Measurements from ENCODE around the gene DNAH3. TPM values are rescaled to one million over a fixed set of nuclear protein-coding genes. Genes with fewer than 3 reads are reported as not detected.

Gene DNAH3
- total and polyA plus RNA-seq, 2 of the 8 experiments (the other 6 are each of a cell fraction or from before 2014, with no cell fraction given): 0.57 to 0.71 TPM

- no peaks in the 10 kb centered on the region for H3K79me1 ChIP-seq (ENCODE audit: low read depth, low read length)
- H3K14ac ChIP-seq (ENCODE audit: insufficient read length): no peak overlapping the region
- H2BK20ac ChIP-seq (ENCODE audit: low read length): no peak overlapping the region
- H4K91ac ChIP-seq (replicated peaks; ENCODE audit: insufficient read length, low read length): no peak overlapping the region
- H3K9ac ChIP-seq (replicated peaks in 1 of 4; ENCODE audit: extremely low read depth in 1 of 4, low read depth in 3 of 4, low read length in 3 of 4): no peak overlapping the region
- 90% methylated on average over 1 of the region's 3 CpGs; no CpG with 5 or more reads in 1 of the 2 experiments for WGBS, 2 experiments (ENCODE audit: extremely low coverage in 1 of 2, insufficient coverage in 1 of 2, insufficient read length in 1 of 2, insufficient replicate concordance in 2 of 2, low coverage in 1 of 2, low lambda C conversion rate in 2 of 2, missing lambda C conversion rate in 1 of 2)
- DNase-seq (ENCODE audit: low read depth in 1 of 2, low spot score in 2 of 2): no peak
- H3K27ac ChIP-seq (ENCODE audit: low read depth, low read length): no peak overlapping the region
- FAIRE-seq: no peak
- no peaks in the 10 kb centered on the region for H3K79me2 ChIP-seq (ENCODE audit: control insufficient read depth in 1 of 2, insufficient read depth in 2 of 2, low read length in 2 of 2)
- no peak overlapping the region for H2AFZ ChIP-seq (ENCODE audit: low read length)
- H3K4me2 ChIP-seq (ENCODE audit: insufficient read depth in 1 of 2, low read depth in 2 of 2, low read length in 2 of 2): no peak overlapping the region
- no peak overlapping the region for H3K56ac ChIP-seq (replicated peaks; ENCODE audit: insufficient read length, low read depth, low read length)
- peaks cover 16 to 70% (median 59%) of the 10 kb centered on the region in 4 experiments for H3K36me3 ChIP-seq (ENCODE audit: control insufficient read depth in 2 of 4, insufficient read depth in 4 of 4, low read length in 3 of 4)
- TF ChIP-seq HDAC6 (IDR thresholded peaks at IDR 0.05; ENCODE audit: low read depth, low read length) (no peak), POU5F1 (IDR thresholded peaks at IDR 0.05; ENCODE audit: low read depth, low read length) (no peak), EP300 (IDR thresholded peaks at IDR 0.05; ENCODE audit: borderline replicate concordance in 1 of 2, low read depth in 2 of 2, low read length in 2 of 2) (no peak), CREB1 (IDR thresholded peaks at IDR 0.05) (no peak), CHD2 (IDR thresholded peaks at IDR 0.05; ENCODE audit: low read length) (no peak)
- ChIA-PET POLR2A (ENCODE audit: partially characterized antibody) (interaction anchor here (0.6 kb wide), 1 partner anchor 20 kb away, joined by 4 read pairs; no protein-coding TSS in a partner anchor), CTCF (ENCODE audit: partially characterized antibody) (interaction anchor here (0.7 to 1.2 kb wide), 2 partner anchors 22 to 1556 kb away, joined by 4 to 5 read pairs; no protein-coding TSS in a partner anchor)
- no peak overlapping the region for H2BK12ac ChIP-seq (ENCODE audit: low read depth, low read length)
- no peak overlapping the region for H2BK15ac ChIP-seq (ENCODE audit: low read length)
- no peak overlapping the region for H3K4me3 ChIP-seq (ENCODE audit: extremely low read depth in 1 of 4, insufficient read depth in 2 of 4, low read depth in 3 of 4, low read length in 4 of 4)
- H4K8ac ChIP-seq (ENCODE audit: extremely low read depth, insufficient read depth, low read length): no peak overlapping the region
- no peak overlapping the region for H3K23ac ChIP-seq (ENCODE audit: insufficient read length)
- no peak overlapping the region for H2AK5ac ChIP-seq (ENCODE audit: low read depth, low read length)
- no peaks in the 10 kb centered on the region for H4K20me1 ChIP-seq (replicated peaks in 1 of 2; ENCODE audit: control insufficient read depth in 1 of 2, insufficient read depth in 2 of 2, low read length in 2 of 2)
- peaks cover 10% of the 10 kb centered on the region in 2 experiments for H3K9me3 ChIP-seq (ENCODE audit: insufficient read depth in 2 of 2, low read depth in 1 of 2, low read length in 1 of 2)
- no peaks in the 10 kb centered on the region for H3K27me3 ChIP-seq (replicated peaks in 1 of 4; ENCODE audit: control insufficient read depth in 3 of 4, extremely low read depth in 1 of 4, insufficient read depth in 3 of 4, low read length in 3 of 4)
- no peak overlapping the region for H3K4ac ChIP-seq (replicated peaks; ENCODE audit: insufficient read length, low read depth, low read length)
- H3K18ac ChIP-seq (ENCODE audit: extremely low read depth, low read length): no peak overlapping the region
- H3K23me2 ChIP-seq (ENCODE audit: low read depth, low read length): no peaks in the 10 kb centered on the region
- H2BK120ac ChIP-seq (replicated peaks; ENCODE audit: low read depth, low read length): no peak overlapping the region
- H4K5ac ChIP-seq (ENCODE audit: insufficient read length, low read depth, low read length): no peak overlapping the region
- no peaks in the 10 kb centered on the region for H3K4me1 ChIP-seq (replicated peaks in 1 of 4; ENCODE audit: control insufficient read depth in 3 of 4, insufficient read depth in 4 of 4, low read length in 3 of 4)
- H2BK5ac ChIP-seq (ENCODE audit: low read depth, low read length): no peak overlapping the region
Measured at GRCh38 chr16:21179983-21180365, 29.3 kb upstream of the DNAH3 start.

Data from H1 (cell line).